Osteocyte (in vitro differentiated cells): Measurements from ENCODE around the gene MACC1. TPM values are rescaled to one million over a fixed set of nuclear protein-coding genes. Genes with fewer than 3 reads are reported as not detected.

Experiments used
- DNase-seq: peaks from one replicate; pipeline ENCODE4 v3.0.0; 2021; ENCODE audit warnings: mixed read lengths; ENCODE audit not compliant: unreplicated experiment; ENCODE audit errors: extremely low spot score
- H3K27ac Mint-ChIP-seq: one replicate; pipeline ENCODE4 v1.8.0; 2021; ENCODE audit warnings: mild to moderate bottlenecking, mixed read lengths; ENCODE audit not compliant: unreplicated experiment
- H3K27me3 Mint-ChIP-seq: one replicate; pipeline ENCODE4 v1.8.0; 2021; ENCODE audit warnings: mixed read lengths; ENCODE audit not compliant: unreplicated experiment
- H3K36me3 Mint-ChIP-seq: one replicate; pipeline ENCODE4 v1.8.0; 2021; ENCODE audit warnings: mixed read lengths; ENCODE audit not compliant: unreplicated experiment
- H3K4me1 Mint-ChIP-seq: one replicate; pipeline ENCODE4 v1.8.0; 2021; ENCODE audit warnings: mixed read lengths; ENCODE audit not compliant: unreplicated experiment
- H3K4me3 Mint-ChIP-seq: one replicate; pipeline ENCODE4 v1.8.0; 2021; ENCODE audit warnings: mild to moderate bottlenecking, moderate library complexity, mixed read lengths; ENCODE audit not compliant: unreplicated experiment
- H3K9me3 Mint-ChIP-seq: one replicate; pipeline ENCODE4 v1.8.0; 2021; ENCODE audit warnings: mixed read lengths; ENCODE audit not compliant: unreplicated experiment
- total RNA-seq: library from RNA; stranded (reverse); gene quantifications from 2 replicates; pipeline ENCODE4 v1.2.1, GENCODE V29; 2021
- TF ChIP-seq, protein P1 (sequence below): fragments of 200-600 bp; sonication (generic); IDR thresholded peaks from 2 replicates; pipeline ENCODE4 v1.5.0; 2021; ENCODE audit warnings: antibody characterized with exemption, mild to moderate bottlenecking, moderate library complexity

The MACC1 gene
- total RNA-seq, 1 donor from 2014 or later: not detected

DNA sequence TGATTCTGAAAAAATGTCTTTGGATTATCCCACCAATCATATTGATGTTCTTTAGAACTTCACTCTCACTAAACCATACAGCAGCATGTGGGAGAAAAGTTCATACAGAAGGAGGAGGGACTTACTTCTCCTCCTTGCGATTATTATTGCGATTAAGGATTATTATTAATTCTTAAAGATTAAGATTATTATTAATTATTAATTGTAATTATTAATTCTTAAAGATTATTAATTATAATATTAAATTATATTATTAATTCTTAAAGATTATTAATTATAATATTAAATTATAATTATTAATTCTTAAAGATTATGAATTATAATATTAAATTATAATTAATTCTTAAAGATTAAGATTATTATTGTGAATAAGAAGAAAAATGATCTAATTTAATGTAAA lies 80.5 kb downstream of the MACC1 start:
- no peak overlapping the region for H3K4me3 Mint-ChIP-seq
- TF ChIP-seq, protein P1, sequence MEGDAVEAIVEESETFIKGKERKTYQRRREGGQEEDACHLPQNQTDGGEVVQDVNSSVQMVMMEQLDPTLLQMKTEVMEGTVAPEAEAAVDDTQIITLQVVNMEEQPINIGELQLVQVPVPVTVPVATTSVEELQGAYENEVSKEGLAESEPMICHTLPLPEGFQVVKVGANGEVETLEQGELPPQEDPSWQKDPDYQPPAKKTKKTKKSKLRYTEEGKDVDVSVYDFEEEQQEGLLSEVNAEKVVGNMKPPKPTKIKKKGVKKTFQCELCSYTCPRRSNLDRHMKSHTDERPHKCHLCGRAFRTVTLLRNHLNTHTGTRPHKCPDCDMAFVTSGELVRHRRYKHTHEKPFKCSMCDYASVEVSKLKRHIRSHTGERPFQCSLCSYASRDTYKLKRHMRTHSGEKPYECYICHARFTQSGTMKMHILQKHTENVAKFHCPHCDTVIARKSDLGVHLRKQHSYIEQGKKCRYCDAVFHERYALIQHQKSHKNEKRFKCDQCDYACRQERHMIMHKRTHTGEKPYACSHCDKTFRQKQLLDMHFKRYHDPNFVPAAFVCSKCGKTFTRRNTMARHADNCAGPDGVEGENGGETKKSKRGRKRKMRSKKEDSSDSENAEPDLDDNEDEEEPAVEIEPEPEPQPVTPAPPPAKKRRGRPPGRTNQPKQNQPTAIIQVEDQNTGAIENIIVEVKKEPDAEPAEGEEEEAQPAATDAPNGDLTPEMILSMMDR: no peak
- H3K36me3 Mint-ChIP-seq: no peaks in the 10 kb centered on the region
- peaks cover 4% of the 10 kb centered on the region for H3K27me3 Mint-ChIP-seq
- H3K27ac Mint-ChIP-seq: no peak overlapping the region
- no peak for DNase-seq
- H3K4me1 Mint-ChIP-seq: no peaks in the 10 kb centered on the region
- no peaks in the 10 kb centered on the region for H3K9me3 Mint-ChIP-seq

DNA sequence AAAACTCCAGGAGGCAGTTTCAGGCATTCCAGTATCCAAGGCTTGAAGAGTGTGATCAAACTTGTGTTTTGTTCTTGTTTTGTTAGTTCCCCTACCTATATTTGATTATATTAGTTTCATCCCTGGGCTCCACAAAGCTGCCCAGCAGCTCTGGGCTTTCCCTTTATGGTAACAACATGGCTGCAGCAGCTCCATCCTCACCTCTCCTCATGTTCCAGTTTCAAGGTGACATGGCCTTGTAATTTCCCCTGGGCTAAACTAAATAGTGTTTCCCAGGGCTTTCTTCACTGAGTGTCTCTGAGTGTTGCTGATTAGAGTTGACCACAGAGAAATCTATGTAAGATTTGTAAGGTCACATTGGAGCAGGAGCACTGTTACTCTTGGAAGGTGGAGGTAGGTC lies 83.4 kb downstream of the MACC1 start:
- no peak overlapping the region for H3K4me3 Mint-ChIP-seq
- DNase-seq: no peak
- TF ChIP-seq, protein P1: no peak
- H3K27ac Mint-ChIP-seq: no peak overlapping the region
- peaks cover under 1% of the 10 kb centered on the region for H3K27me3 Mint-ChIP-seq
- H3K9me3 Mint-ChIP-seq: no peaks in the 10 kb centered on the region
- no peaks in the 10 kb centered on the region for H3K4me1 Mint-ChIP-seq
- no peaks in the 10 kb centered on the region for H3K36me3 Mint-ChIP-seq

DNA sequence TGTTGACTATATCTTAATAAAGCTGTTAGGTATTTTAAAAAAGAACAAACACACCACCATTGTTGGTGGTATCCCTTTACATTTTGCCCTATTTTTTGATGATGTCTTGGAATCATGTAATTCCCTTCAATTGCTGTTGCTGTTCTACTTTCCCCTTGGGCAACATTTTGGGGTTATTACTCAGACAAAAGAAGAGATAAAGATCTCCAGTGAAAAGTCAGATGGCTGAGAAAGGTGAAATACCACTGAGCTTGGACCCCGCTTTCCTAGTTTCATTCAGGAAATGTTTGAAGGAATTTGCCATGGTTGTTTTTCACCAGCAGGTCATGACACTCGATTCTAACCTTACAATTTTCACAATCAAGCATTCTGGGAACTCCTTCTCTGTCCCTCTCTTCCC lies 84.6 kb downstream of the MACC1 start:
- Mint-ChIP-seq H3K27me3 (peaks cover 2% of the 10 kb centered on the region), H3K4me3 (no peak overlapping the region), H3K9me3 (no peaks in the 10 kb centered on the region), H3K27ac (no peak overlapping the region), H3K4me1 (peaks cover 4% of the 10 kb centered on the region), H3K36me3 (no peaks in the 10 kb centered on the region)
- no peak for DNase-seq
- TF ChIP-seq, protein P1: no peak

DNA sequence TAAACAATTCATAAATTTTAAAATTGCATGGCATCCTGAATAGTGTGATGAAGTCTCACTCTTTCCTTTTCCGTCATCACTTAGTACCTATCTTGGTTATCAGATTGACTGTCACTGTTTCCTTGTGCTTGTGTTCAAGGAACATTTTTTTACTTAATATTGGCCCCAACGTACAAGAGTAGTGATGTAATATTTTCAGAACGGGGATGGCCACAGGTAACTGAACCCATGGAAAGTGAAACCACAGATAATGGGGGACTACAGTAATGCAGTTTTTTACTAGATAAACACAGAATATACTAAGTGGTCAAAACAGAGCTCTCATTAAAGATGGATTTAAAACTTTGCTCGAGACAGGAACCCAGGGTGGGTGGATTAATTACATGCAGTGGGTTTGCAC lies 85.4 kb downstream of the MACC1 start:
- H3K27ac Mint-ChIP-seq: no peak overlapping the region
- peaks cover 2% of the 10 kb centered on the region for H3K27me3 Mint-ChIP-seq
- H3K36me3 Mint-ChIP-seq: no peaks in the 10 kb centered on the region
- H3K4me3 Mint-ChIP-seq: no peak overlapping the region
- peaks cover 4% of the 10 kb centered on the region for H3K4me1 Mint-ChIP-seq
- DNase-seq: no peak
- TF ChIP-seq, protein P1: no peak
- H3K9me3 Mint-ChIP-seq: no peaks in the 10 kb centered on the region

DNA sequence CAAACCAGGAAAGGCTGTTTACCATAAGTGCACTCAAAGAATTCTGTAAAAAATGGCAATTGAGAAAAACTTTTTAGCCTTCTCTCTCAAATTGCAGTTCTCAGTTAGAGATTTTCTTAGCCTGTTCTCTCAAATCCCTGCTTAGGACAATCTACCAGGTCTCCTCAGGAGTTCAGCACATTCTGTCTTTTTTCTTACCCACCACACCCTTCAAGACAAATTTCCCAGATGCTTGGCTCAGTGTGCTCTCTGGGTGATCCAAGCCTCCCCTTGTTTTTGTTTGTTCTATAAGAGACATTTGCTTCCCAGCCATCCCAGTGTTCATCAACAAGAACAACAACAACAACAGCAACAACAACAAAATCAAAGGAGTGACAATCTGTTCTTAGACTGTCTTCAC lies 87.3 kb downstream of the MACC1 start:
- TF ChIP-seq, protein P1: no peak

More for the DNA sequence above, 87.3 kb downstream of the MACC1 start:
- Mint-ChIP-seq H3K4me1 (peaks cover 4% of the 10 kb centered on the region), H3K27me3 (peaks cover 2% of the 10 kb centered on the region), H3K9me3 (no peaks in the 10 kb centered on the region), H3K36me3 (no peaks in the 10 kb centered on the region), H3K27ac (no peak overlapping the region), H3K4me3 (no peak overlapping the region)
- no peak for DNase-seq
